ENCODE data around the gene ZFAND6. TPM values are rescaled to one million over a fixed set of nuclear protein-coding genes. Genes with fewer than 3 reads are reported as not detected.

ZFAND6 gene
- total RNA-seq, 1 donor from 2014 or later = 86.7 TPM

DNA sequence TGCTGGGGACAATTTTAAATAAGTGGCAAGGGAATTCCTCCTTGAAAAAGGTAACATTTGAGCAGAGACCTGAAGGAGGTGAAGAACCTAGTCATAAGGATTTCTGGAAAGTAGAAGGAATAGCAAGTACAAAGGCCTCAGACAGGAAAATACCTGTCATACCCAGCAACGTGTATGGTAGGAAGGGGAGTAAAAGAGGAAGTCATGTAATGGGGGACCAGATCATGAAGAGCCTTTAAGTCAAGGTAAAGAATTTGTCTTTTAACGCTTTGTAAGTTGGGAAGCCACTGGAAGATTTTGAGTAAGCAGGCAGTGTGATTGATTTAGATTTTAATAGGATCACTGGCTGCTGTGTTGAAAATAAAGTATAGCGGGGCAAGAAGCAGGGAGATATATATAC lies 49.9 kb downstream of the ZFAND6 start:
- H3K4me3 ChIP-seq (ENCODE audit: low read depth, low read length) = no peak overlapping the region
- DNase-seq (ENCODE audit: low read depth) = no peak
- TF ChIP-seq, protein P1, sequence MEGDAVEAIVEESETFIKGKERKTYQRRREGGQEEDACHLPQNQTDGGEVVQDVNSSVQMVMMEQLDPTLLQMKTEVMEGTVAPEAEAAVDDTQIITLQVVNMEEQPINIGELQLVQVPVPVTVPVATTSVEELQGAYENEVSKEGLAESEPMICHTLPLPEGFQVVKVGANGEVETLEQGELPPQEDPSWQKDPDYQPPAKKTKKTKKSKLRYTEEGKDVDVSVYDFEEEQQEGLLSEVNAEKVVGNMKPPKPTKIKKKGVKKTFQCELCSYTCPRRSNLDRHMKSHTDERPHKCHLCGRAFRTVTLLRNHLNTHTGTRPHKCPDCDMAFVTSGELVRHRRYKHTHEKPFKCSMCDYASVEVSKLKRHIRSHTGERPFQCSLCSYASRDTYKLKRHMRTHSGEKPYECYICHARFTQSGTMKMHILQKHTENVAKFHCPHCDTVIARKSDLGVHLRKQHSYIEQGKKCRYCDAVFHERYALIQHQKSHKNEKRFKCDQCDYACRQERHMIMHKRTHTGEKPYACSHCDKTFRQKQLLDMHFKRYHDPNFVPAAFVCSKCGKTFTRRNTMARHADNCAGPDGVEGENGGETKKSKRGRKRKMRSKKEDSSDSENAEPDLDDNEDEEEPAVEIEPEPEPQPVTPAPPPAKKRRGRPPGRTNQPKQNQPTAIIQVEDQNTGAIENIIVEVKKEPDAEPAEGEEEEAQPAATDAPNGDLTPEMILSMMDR (conservative IDR thresholded peaks at IDR 0.05; ENCODE audit: low read depth, low read length) = no peak

DNA sequence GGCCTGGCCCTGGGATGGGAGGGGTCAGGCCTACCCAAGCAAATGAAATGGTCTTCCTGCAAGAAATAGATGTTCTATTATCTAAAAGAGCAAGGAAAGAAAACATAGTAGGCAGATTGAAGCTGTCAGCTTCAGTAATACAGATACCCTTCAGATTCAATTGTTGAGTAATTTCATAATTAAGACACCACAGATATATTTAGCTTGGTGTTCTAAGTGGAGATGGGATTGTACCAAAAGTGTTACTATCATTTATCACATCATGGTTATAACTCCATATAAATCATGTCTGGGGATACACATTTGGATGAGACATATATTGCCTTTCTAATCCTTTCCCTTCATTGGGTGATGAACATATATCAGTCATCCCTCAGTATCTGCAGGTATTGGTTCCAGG lies 51.4 kb downstream of the ZFAND6 start:
- TF ChIP-seq, protein P1 (conservative IDR thresholded peaks at IDR 0.05; ENCODE audit: low read depth, low read length) = no peak
- DNase-seq (ENCODE audit: low read depth) = no peak
- no peak overlapping the region for H3K4me3 ChIP-seq (ENCODE audit: low read depth, low read length)

DNA sequence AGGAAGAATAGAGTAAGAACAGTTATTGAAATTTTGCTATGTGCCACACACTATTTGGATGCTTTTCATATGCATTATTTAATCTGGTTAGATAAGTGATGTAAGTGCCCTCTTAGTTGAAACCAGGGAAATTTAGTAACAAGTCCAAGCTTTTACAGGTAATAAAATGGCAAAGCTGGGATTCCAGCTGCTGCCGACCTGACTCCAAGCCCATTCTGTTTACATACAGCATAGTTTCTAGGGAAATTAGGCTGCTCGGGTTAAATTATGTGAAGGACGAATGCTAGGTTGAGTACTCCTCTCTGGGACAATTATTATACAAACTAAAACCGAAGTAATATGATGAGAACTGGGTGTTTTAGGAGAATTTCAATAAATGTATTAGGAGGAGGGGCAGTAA lies 54.6 kb downstream of the ZFAND6 start:
- no peak overlapping the region for H3K4me3 ChIP-seq (ENCODE audit: low read depth, low read length)
- TF ChIP-seq, protein P1 (conservative IDR thresholded peaks at IDR 0.05; ENCODE audit: low read depth, low read length) = no peak
- no peak for DNase-seq (ENCODE audit: low read depth)

DNA sequence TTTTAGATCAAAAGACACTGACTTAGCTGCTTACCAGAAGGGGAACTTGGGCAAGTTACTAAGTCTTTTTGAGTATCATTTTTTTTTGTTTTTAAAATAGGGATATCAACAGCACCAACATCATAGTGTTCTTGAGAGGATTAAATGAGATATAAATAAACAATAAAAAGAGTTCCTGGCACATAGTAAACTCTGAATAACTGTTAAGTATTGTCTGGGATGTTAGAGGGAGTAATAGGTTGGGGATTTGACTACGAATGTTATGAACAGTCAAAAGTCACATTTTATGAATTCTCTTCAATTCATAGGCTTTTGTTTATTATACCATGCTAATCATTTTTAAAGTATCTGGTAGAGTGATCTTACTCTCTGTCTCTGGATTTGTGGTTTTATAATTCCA lies 55.5 kb downstream of the ZFAND6 start:
- TF ChIP-seq, protein P1 (conservative IDR thresholded peaks at IDR 0.05; ENCODE audit: low read depth, low read length) = no peak
- no peak overlapping the region for H3K4me3 ChIP-seq (ENCODE audit: low read depth, low read length)
- no peak for DNase-seq (ENCODE audit: low read depth)

DNA sequence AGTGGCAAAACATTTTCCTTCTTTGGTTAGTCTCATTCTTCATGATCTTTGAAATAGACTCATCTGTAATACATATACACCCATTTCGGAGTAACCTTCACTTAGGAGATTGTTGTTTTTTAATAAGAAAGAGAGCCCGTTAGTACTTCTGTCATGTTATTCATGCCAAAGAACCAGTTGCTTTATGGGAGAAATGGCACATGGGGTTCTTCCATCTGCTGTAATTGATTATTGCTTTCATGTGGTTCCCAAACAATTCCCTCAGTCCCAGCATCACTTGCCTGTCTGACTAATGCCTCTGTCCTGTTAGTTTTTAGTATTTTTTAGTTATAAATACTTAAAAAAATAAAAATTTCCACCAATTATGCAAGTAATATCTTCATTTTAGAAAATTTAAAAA lies 59.5 kb downstream of the ZFAND6 start:
- H3K4me3 ChIP-seq (ENCODE audit: low read depth, low read length) = no peak overlapping the region
- TF ChIP-seq, protein P1 (conservative IDR thresholded peaks at IDR 0.05; ENCODE audit: low read depth, low read length) = no peak
- DNase-seq (ENCODE audit: low read depth) = no peak

DNA sequence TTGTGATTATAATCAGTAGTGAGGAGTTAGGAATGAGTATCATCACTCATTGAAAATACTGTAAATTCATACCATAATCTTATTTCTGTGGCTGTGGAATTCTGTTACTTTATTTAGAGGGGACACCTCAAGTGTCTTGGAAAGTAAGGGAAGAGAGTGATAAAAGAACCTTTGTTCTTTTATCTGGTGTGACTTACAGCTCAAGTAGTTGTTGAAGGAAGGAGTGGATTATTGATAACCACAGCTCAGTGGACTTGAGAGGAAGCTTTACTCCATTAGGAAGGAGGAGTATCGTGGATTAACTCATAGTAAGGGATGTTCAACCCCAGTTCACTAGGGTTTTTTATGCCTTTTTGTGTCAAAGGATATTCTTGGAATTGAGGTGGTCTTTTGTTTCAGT lies 61.2 kb downstream of the ZFAND6 start:
- no peak overlapping the region for H3K4me3 ChIP-seq (ENCODE audit: low read depth, low read length)
- TF ChIP-seq, protein P1 (conservative IDR thresholded peaks at IDR 0.05; ENCODE audit: low read depth, low read length) = no peak
- DNase-seq (ENCODE audit: low read depth) = no peak

DNA sequence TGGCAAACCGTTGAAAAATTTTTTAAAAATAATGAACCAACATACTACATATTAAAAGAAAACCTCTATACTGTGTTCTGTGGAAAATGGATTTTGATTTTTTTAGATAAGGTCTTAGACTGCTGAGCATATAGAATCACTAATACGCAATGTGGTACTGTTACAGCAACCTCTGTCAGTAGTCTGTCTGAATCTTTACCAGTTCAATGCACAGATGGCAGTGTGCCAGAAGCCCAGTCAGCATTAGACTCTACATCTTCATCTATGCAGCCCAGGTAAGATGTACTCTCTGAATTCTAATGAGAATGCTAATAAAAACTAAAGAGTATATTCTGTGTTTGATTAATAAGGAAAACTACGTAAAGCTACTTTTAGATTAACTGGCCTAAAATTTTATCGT lies 62.1 kb downstream of the ZFAND6 start:
- DNase-seq (ENCODE audit: low read depth) = no peak
- TF ChIP-seq, protein P1 (conservative IDR thresholded peaks at IDR 0.05; ENCODE audit: low read depth, low read length) = no peak
- H3K4me3 ChIP-seq (ENCODE audit: low read depth, low read length) = no peak overlapping the region

Measured in epithelial cell of proximal tubule (primary cell).